CD14-positive monocyte (primary cell): ENCODE results near the gene VTI1A. TPM values are rescaled to one million over a fixed set of nuclear protein-coding genes. Genes with fewer than 3 reads are reported as not detected.

Source experiments
- DNase-seq, 3 donors: peaks; one replicate each; pipeline ENCODE4 v3.0.0-alpha.2; 2011 to 2022
- H2AFZ ChIP-seq: 2 replicates; pipeline ENCODE4 v1.6.0; 2012; ENCODE audit warnings: mild to moderate bottlenecking, low read depth, low read length, inconsistent platforms; ENCODE audit not compliant: insufficient read depth, poor library complexity, severe bottlenecking
- H3K27ac ChIP-seq, 2 donors: 1 replicate in 1 of 2; 2 replicates in 1 of 2; pipeline ENCODE4 v1.5.1; 2012 to 2013; ENCODE audit warnings: low read length in 2 of 2, control low read depth in 1 of 2, inconsistent platforms in 1 of 2, low read depth in 1 of 2, mild to moderate bottlenecking in 1 of 2
- H3K27me3 ChIP-seq, 2 donors: one replicate each; pipeline versions ENCODE4 v1.6.0 to v1.6.1; 2011 to 2013; ENCODE audit warnings: low read length in 2 of 2; ENCODE audit not compliant: control insufficient read depth in 2 of 2, insufficient read depth in 2 of 2
- H3K36me3 ChIP-seq, 2 donors: replicated peaks in 1 of 2; 1 replicate in 1 of 2; 2 replicates in 1 of 2; pipeline versions ENCODE4 v1.5.1 to v1.6.1; 2012 to 2013; ENCODE audit warnings: low read length in 2 of 2, control low read depth in 1 of 2, inconsistent platforms in 1 of 2, mild to moderate bottlenecking in 1 of 2; ENCODE audit not compliant: insufficient read depth in 2 of 2, control insufficient read depth in 1 of 2
- H3K4me1 ChIP-seq, 2 donors: 1 replicate in 1 of 2; 2 replicates in 1 of 2; pipeline versions ENCODE4 v1.5.1 to v1.6.1; 2012 to 2013; ENCODE audit warnings: low read length in 2 of 2, control low read depth in 1 of 2, inconsistent platforms in 1 of 2, mild to moderate bottlenecking in 1 of 2, moderate library complexity in 1 of 2; ENCODE audit not compliant: insufficient read depth in 2 of 2, control insufficient read depth in 1 of 2
- H3K4me2 ChIP-seq: replicated peaks from 2 replicates; pipeline ENCODE3; 2012; ENCODE audit warnings: low read length, moderate library complexity, mild to moderate bottlenecking; ENCODE audit not compliant: poor library complexity, severe bottlenecking; ENCODE audit errors: extremely low read depth
- H3K4me3 ChIP-seq, 3 experiments: fragments of 200-600 bp in 1 of 3; sonication (generic) in 1 of 3; replicated peaks in 1 of 3; 1 replicate in 2 of 3; 2 replicates in 1 of 3; pipeline ENCODE4 v1.5.1; 2011 to 2013; ENCODE audit warnings: low read length in 3 of 3, mild to moderate bottlenecking in 3 of 3, control low read depth in 2 of 3, low read depth in 2 of 3, inconsistent platforms in 1 of 3, moderate library complexity in 1 of 3
- H3K79me2 ChIP-seq: 2 replicates; pipeline ENCODE4 v1.6.0; 2012; ENCODE audit warnings: mild to moderate bottlenecking, control low read depth, inconsistent platforms, low read length, moderate library complexity; ENCODE audit not compliant: insufficient read depth
- H3K9ac ChIP-seq: 2 replicates; pipeline ENCODE4 v1.6.0; 2017; ENCODE audit warnings: low read length, mild to moderate bottlenecking; ENCODE audit not compliant: insufficient read depth, poor library complexity, severe bottlenecking
- H3K9me3 ChIP-seq, 2 donors: replicated peaks in 1 of 2; 1 replicate in 1 of 2; 2 replicates in 1 of 2; pipeline versions ENCODE4 v1.5.1 to v1.6.1; 2012 to 2013; ENCODE audit warnings: low read length in 2 of 2, control low read depth in 1 of 2; ENCODE audit not compliant: control insufficient read depth in 1 of 2, insufficient read depth in 1 of 2
- H4K20me1 ChIP-seq: 2 replicates; pipeline ENCODE4 v1.6.0; 2012; ENCODE audit warnings: mild to moderate bottlenecking, low read length, control low read depth, moderate library complexity; ENCODE audit not compliant: insufficient read depth
- H3K27ac Mint-ChIP-seq, 7 donors: one replicate each; pipeline ENCODE4 v1.8.0; 2020; ENCODE audit warnings: mild to moderate bottlenecking in 7 of 7, mixed read lengths in 7 of 7, moderate library complexity in 6 of 7, inconsistent platforms in 2 of 7
- H3K27me3 Mint-ChIP-seq, 3 donors: one replicate each; pipeline ENCODE4 v1.8.0; 2021 to 2022; ENCODE audit warnings: low read depth in 3 of 3, mild to moderate bottlenecking in 3 of 3, mixed read lengths in 3 of 3, moderate library complexity in 3 of 3, inconsistent platforms in 1 of 3
- H3K36me3 Mint-ChIP-seq, 2 donors: one replicate each; pipeline ENCODE4 v1.8.0; 2020; ENCODE audit warnings: mixed read lengths in 2 of 2, inconsistent platforms in 1 of 2, mild to moderate bottlenecking in 1 of 2
- H3K4me1 Mint-ChIP-seq: one replicate; pipeline ENCODE4 v1.8.0; 2020; ENCODE audit warnings: mild to moderate bottlenecking, mixed read lengths
- H3K4me3 Mint-ChIP-seq, 2 donors: one replicate each; pipeline ENCODE4 v1.8.0; 2020; ENCODE audit warnings: mild to moderate bottlenecking in 2 of 2, mixed read lengths in 2 of 2, moderate library complexity in 1 of 2
- H3K9me3 Mint-ChIP-seq, 7 donors: one replicate each; pipeline ENCODE4 v1.8.0; 2020 to 2022; ENCODE audit warnings: mixed read lengths in 7 of 7, mild to moderate bottlenecking in 6 of 7, moderate library complexity in 6 of 7, inconsistent platforms in 2 of 7
- WGBS: methylation state at CpG from one replicate; pipeline ENCODE4 v1.1.5; 2013; ENCODE audit warnings: missing lambda C conversion rate; ENCODE audit not compliant: insufficient coverage; 5-methylcytosine and 5-hydroxymethylcytosine counted together
- intact Hi-C, 2 donors: fragments of 100-400 bp; cut with micrococcal nuclease; formaldehyde crosslinking; loops; one replicate each; pipeline versions ENCODE4 v1.15.0 to v1.15.1; 2023
- polyA plus RNA-seq, 3 donors: library from polyadenylated mRNA; depleted of rRNA in 1 of 3; unstranded in 2 of 3; stranded (reverse) in 1 of 3; fragments of 300-500 nt in 2 of 3; fragments of >200 nt in 1 of 3; fragmentation: Illumina TruSeq in 2 of 3; gene quantifications; 1 replicate in 2 of 3; 2 replicates in 1 of 3; pipeline ENCODE4 v1.2.3, GENCODE V29; 2012 to 2021
- TF ChIP-seq, protein P1 (sequence below): fragments of 200-600 bp; IDR thresholded peaks from one replicate; pipeline ENCODE4 v1.8.0; 2022; ENCODE audit warnings: antibody characterized with exemption, mild to moderate bottlenecking

VTI1A gene
- polyA plus RNA-seq, 3 donors, result 23.6 to 25.4 (median 24.1) TPM

DNA sequence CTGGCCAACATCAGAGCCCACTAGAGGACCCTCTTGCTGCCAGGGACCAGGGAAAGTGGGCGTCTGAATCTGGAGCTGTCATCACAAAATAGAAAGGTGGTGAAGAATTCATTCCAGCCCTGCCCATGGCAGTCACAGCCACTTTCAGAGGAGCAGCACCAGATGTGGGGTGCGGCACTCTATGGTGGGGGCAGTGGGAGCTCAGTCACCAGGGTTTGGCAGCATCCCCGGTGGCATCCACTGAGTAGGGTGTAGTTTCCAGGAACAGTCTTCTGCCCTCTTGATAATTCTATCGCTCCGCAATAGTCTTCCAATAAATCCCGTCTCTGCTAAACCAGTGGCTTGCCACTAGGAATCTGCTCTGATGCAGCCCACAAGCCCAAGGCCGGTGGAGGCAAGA lies 394.5 kb downstream of the VTI1A start:
- Histone ChIP-seq H4K20me1 (no peaks in the 10 kb centered on the region), H3K4me3 (no peak overlapping the region), H3K9me3 (peaks cover 7 to 17% of the 10 kb centered on the region in 2 donors), H3K79me2 (no peaks in the 10 kb centered on the region), H3K27me3 (no peaks in the 10 kb centered on the region), H3K36me3 (no peaks in the 10 kb centered on the region), H3K4me1 (peaks cover 39 to 41% of the 10 kb centered on the region in 2 donors), H2AFZ (no peak overlapping the region), H3K9ac (no peak overlapping the region), H3K27ac (no peak overlapping the region), H3K4me2 (no peak overlapping the region)
- Mint-ChIP-seq H3K4me3 (no peak overlapping the region), H3K27me3 (peaks cover 1 to 14% (median 6%) of the 10 kb centered on the region in 3 donors), H3K27ac (no peak overlapping the region), H3K4me1 (peaks cover 39% of the 10 kb centered on the region), H3K9me3 (peaks cover 9 to 24% (median 14%) of the 10 kb centered on the region in 7 donors), H3K36me3 (peaks cover 0 to 4% of the 10 kb centered on the region in 2 donors)
- 100% methylated on average over 6 of the region's 7 CpGs for WGBS
- TF ChIP-seq, protein P1, sequence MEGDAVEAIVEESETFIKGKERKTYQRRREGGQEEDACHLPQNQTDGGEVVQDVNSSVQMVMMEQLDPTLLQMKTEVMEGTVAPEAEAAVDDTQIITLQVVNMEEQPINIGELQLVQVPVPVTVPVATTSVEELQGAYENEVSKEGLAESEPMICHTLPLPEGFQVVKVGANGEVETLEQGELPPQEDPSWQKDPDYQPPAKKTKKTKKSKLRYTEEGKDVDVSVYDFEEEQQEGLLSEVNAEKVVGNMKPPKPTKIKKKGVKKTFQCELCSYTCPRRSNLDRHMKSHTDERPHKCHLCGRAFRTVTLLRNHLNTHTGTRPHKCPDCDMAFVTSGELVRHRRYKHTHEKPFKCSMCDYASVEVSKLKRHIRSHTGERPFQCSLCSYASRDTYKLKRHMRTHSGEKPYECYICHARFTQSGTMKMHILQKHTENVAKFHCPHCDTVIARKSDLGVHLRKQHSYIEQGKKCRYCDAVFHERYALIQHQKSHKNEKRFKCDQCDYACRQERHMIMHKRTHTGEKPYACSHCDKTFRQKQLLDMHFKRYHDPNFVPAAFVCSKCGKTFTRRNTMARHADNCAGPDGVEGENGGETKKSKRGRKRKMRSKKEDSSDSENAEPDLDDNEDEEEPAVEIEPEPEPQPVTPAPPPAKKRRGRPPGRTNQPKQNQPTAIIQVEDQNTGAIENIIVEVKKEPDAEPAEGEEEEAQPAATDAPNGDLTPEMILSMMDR, result no peak
- no peak for DNase-seq
- intact Hi-C loops, result loop anchor here in 1 of 2 donors (5.0 kb wide), 1 partner anchor 41 kb away; no protein-coding TSS in a partner anchor

DNA sequence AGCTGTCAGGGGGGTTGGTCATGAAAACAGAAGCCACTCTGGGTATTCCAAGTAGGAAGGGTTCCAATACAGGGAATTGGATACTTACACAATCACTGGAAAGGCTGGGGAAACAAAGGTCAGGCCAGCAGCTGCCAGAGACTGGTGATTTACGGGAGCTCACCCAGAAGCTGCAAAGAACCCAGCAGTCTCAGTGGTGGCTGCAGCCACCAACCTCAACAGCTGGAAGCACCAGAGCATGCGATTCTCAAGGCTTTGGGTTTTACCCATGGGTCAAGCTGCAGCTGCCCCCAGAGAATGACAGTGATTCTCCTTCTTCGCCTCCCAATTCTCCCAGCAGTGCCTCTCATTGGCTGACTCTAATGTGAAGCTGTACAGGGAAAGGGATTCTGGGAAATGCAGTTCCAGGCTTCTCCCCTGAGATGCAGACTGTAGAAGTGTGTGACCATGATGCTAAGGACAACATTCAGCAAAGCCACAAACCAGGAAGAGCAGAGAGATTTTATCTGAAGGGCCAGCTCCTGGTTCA lies 395.9 kb downstream of the VTI1A start:
- H3K4me3 ChIP-seq, result no peak overlapping the region
- DNase-seq, result no peak
- TF ChIP-seq, protein P1, result no peak
- 100% methylated on average over 2 of the region's 3 CpGs for WGBS
- Mint-ChIP-seq H3K4me1 (peaks cover 27% of the 10 kb centered on the region), H3K9me3 (peaks cover 17 to 37% (median 27%) of the 10 kb centered on the region in 7 donors), H3K36me3 (peaks cover 3 to 11% of the 10 kb centered on the region in 2 donors), H3K27me3 (peaks cover 0 to 14% (median 6%) of the 10 kb centered on the region in 3 donors), H3K4me3 (peak overlapping the region in 1 of 2 donors; percentile 11), H3K27ac (peak overlapping the region in 2 of 7 donors; percentile 16 to 75)
- intact Hi-C loops, result loop anchor here in 1 of 2 donors (5.0 kb wide), 1 partner anchor 39 kb away; no protein-coding TSS in a partner anchor
- no peak overlapping the region for H3K27ac ChIP-seq
- H3K79me2 ChIP-seq, result no peaks in the 10 kb centered on the region
- peaks cover 18 to 30% of the 10 kb centered on the region in 2 donors for H3K9me3 ChIP-seq
- H3K4me2 ChIP-seq, result no peak overlapping the region
- peaks cover 28 to 29% of the 10 kb centered on the region in 2 donors for H3K4me1 ChIP-seq
- H3K9ac ChIP-seq, result no peak overlapping the region
- H2AFZ ChIP-seq, result no peak overlapping the region
- no peaks in the 10 kb centered on the region for H3K36me3 ChIP-seq
- H4K20me1 ChIP-seq, result no peaks in the 10 kb centered on the region
- H3K27me3 ChIP-seq, result no peaks in the 10 kb centered on the region
